Measurements from ENCODE around the gene HKDC1.

- no peak for TF ChIP-seq CTCF (IDR thresholded peaks at IDR 0.05)
- no peak for TF ChIP-seq POLR2AphosphoS5 (IDR thresholded peaks at IDR 0.05)
- TF ChIP-seq POLR2A (IDR thresholded peaks at IDR 0.05), result no peak
Observed at GRCh38 chr10:69315100-69315542, 95.0 kb downstream of the HKDC1 start.

Data from gastroesophageal sphincter (tissue), 3 donors.